HG03097 (cell line): Measurements from ENCODE around the gene MED12L.
"Not testable (repeated sequence)": the region's sequence is repeated elsewhere in the genome, so short reads cannot be mapped to it uniquely, and the experiment has no call there.

Experiments
- ATAC-seq: cut with Tn5 transposase; IDR thresholded peaks from one replicate; pipeline ENCODE4 v1.9.1; 2021; ENCODE audit not compliant: unreplicated experiment, low FRiP score

Gene MED12L

GRCh38 chr3:151085227-151085888 lies at the start of gene MED12L:
MED12L (plus strand) TSS chr3:151085664; CDS start chr3:151086927, 1,263 bp downstream.
- ATAC-seq = peak; percentile 45

- ATAC-seq = no peak
Measured at GRCh38 chr3:151037746-151038477, 47.6 kb upstream of the MED12L start.

GRCh38 chr3:151044706-151045105 lies 40.8 kb upstream of the MED12L start:
- no peak for ATAC-seq

- ATAC-seq = no peak
Measured at GRCh38 chr3:151047636-151048035, 37.8 kb upstream of the MED12L start.

- no peak for ATAC-seq
Measured at GRCh38 chr3:151051533-151051932, 33.9 kb upstream of the MED12L start.

GRCh38 chr3:151052346-151052745 lies 33.1 kb upstream of the MED12L start:
- ATAC-seq = no peak

- ATAC-seq = no peak
Measured at GRCh38 chr3:151052756-151053155, 32.7 kb upstream of the MED12L start.

- ATAC-seq = no peak
Measured at GRCh38 chr3:151058740-151059139, 26.7 kb upstream of the MED12L start.

- ATAC-seq = no peak
Measured at GRCh38 chr3:151062611-151063010, 22.9 kb upstream of the MED12L start.

- ATAC-seq = no peak
Measured at GRCh38 chr3:151067158-151067557, 18.3 kb upstream of the MED12L start.

- not testable (repeated sequence) for ATAC-seq
Measured at GRCh38 chr3:151072842-151073241, 12.6 kb upstream of the MED12L start.

GRCh38 chr3:151074256-151074655 lies 11.2 kb upstream of the MED12L start:
- ATAC-seq = no peak

GRCh38 chr3:151075869-151076562 lies 9.4 kb upstream of the MED12L start:
- no peak for ATAC-seq

- ATAC-seq = no peak
Measured at GRCh38 chr3:151076626-151077025, 8.8 kb upstream of the MED12L start.

- ATAC-seq = not testable (repeated sequence)
Measured at GRCh38 chr3:151081082-151081481, 4.4 kb upstream of the MED12L start.

- ATAC-seq = no peak
Measured at GRCh38 chr3:151082880-151083838, 2.3 kb upstream of the MED12L start.

GRCh38 chr3:151084893-151085226 lies 604 bp upstream of the MED12L start:
- ATAC-seq = no peak

- no peak for ATAC-seq
Measured at GRCh38 chr3:151085889-151086483, 522 bp downstream of the MED12L start.

- peak; percentile 66 for ATAC-seq
Measured at GRCh38 chr3:151086484-151087456, 1.3 kb downstream of the MED12L start.
